Ramos (cell line): ENCODE measurements around the gene HHLA2.
"Not testable (repeated sequence)": the region's sequence is repeated elsewhere in the genome, so short reads cannot be mapped to it uniquely, and the experiment has no call there.

Experiments used
- in situ Hi-C: fragments of 300-500 bp; cut with MboI; formaldehyde crosslinking; loops from one replicate; pipeline ENCODE4 v1.14.3; 2022; ENCODE audit warnings: low sequenced_read_pairs; ENCODE audit not compliant: unreplicated experiment

The HHLA2 gene

GRCh38 chr3:108338901-108339545 lies 42.7 kb downstream of the HHLA2 start:
- in situ Hi-C loops = no loop called here

GRCh38 chr3:108341911-108342310 lies 45.6 kb downstream of the HHLA2 start:
- in situ Hi-C loops = no loop called here

GRCh38 chr3:108342837-108343486 lies 46.6 kb downstream of the HHLA2 start:
- in situ Hi-C loops = no loop called here

- in situ Hi-C loops = no loop called here
These were observed 47.1 kb downstream of the HHLA2 start for GRCh38 chr3:108343491-108343890.

GRCh38 chr3:108345492-108346205 lies 49.3 kb downstream of the HHLA2 start:
- in situ Hi-C loops = no loop called here

GRCh38 chr3:108346301-108347227 lies 50.2 kb downstream of the HHLA2 start:
- in situ Hi-C loops = no loop called here

GRCh38 chr3:108352176-108352575 lies 55.8 kb downstream of the HHLA2 start:
- in situ Hi-C loops = no loop called here

GRCh38 chr3:108354562-108354961 lies 58.2 kb downstream of the HHLA2 start:
- in situ Hi-C loops = no loop called here

- in situ Hi-C loops = no loop called here
These were observed 60.7 kb downstream of the HHLA2 start for GRCh38 chr3:108357042-108357441.

GRCh38 chr3:108359011-108359410 lies 62.7 kb downstream of the HHLA2 start:
- in situ Hi-C loops = no loop called here

- in situ Hi-C loops = no loop called here
These were observed 79.7 kb downstream of the HHLA2 start for GRCh38 chr3:108376026-108376425.

- in situ Hi-C loops = no loop called here
These were observed 81.0 kb downstream of the HHLA2 start for GRCh38 chr3:108377384-108377783.

GRCh38 chr3:108378153-108378951 lies 82.0 kb downstream of the HHLA2 start:
- in situ Hi-C loops = no loop called here

- in situ Hi-C loops = not testable (repeated sequence)
These were observed 82.6 kb downstream of the HHLA2 start for GRCh38 chr3:108378952-108379342.

- in situ Hi-C loops = no loop called here
These were observed 83.9 kb downstream of the HHLA2 start for GRCh38 chr3:108380128-108380795.

GRCh38 chr3:108381529-108382140 lies 85.3 kb downstream of the HHLA2 start:
- in situ Hi-C loops = no loop called here

GRCh38 chr3:108383306-108383705 lies 87.0 kb downstream of the HHLA2 start:
- in situ Hi-C loops = no loop called here

GRCh38 chr3:108387063-108387462 lies 90.7 kb downstream of the HHLA2 start:
- in situ Hi-C loops = no loop called here
